MM.1S (cell line): Measurements from ENCODE around the gene GCN1.

Experiments
- DNase-seq: peaks from one replicate; pipeline ENCODE4 v3.0.0-alpha.2; 2015
- H2AFZ ChIP-seq: fragments of 300-600 bp; sonication (generic); 2 replicates; pipeline ENCODE4 v1.6.0; 2016; ENCODE audit warnings: antibody characterized with exemption, low read length
- H3F3A ChIP-seq: fragments of 300-600 bp; sonication (generic); 2 replicates; pipeline ENCODE4 v1.6.1; 2016; ENCODE audit warnings: mild to moderate bottlenecking, antibody characterized with exemption, low read length, moderate library complexity, mixed read lengths; ENCODE audit not compliant: insufficient read depth
- H3K27ac ChIP-seq: fragments of 300-600 bp; sonication (generic); 2 replicates; pipeline ENCODE4 v1.5.1; 2016; ENCODE audit warnings: mild to moderate bottlenecking, low read length
- H3K27me3 ChIP-seq: fragments of 300-600 bp; sonication (generic); replicated peaks from 2 replicates; pipeline ENCODE4 v1.6.0; 2016; ENCODE audit warnings: low read length; ENCODE audit not compliant: insufficient read depth
- H3K36me3 ChIP-seq: fragments of 300-600 bp; sonication (generic); replicated peaks from 2 replicates; pipeline ENCODE4 v1.6.1; 2016; ENCODE audit warnings: mild to moderate bottlenecking, low read length, mixed read lengths; ENCODE audit not compliant: insufficient read depth
- H3K4me1 ChIP-seq: fragments of 300-600 bp; sonication (generic); 2 replicates; pipeline ENCODE4 v1.6.1; 2016; ENCODE audit warnings: low read length, mixed read lengths
- H3K4me2 ChIP-seq: fragments of 300-600 bp; sonication (generic); 2 replicates; pipeline ENCODE4 v1.6.0; 2016; ENCODE audit warnings: low read depth, low read length
- H3K4me3 ChIP-seq: fragments of 300-600 bp; sonication (generic); 2 replicates; pipeline ENCODE4 v1.5.1; 2016; ENCODE audit warnings: low read length, mixed read lengths
- H3K79me2 ChIP-seq: fragments of 300-600 bp; sonication (generic); 2 replicates; pipeline ENCODE4 v1.6.1; 2016; ENCODE audit warnings: mixed run types, low read length, mixed read lengths
- H3K9ac ChIP-seq: fragments of 300-600 bp; sonication (generic); 2 replicates; pipeline ENCODE4 v1.6.1; 2016; ENCODE audit warnings: low read length, mixed read lengths
- H3K9me2 ChIP-seq: fragments of 300-600 bp; sonication (generic); replicated peaks from 2 replicates; pipeline ENCODE4 v1.6.1; 2016; ENCODE audit warnings: mild to moderate bottlenecking, low read length, mixed read lengths; ENCODE audit not compliant: insufficient read depth
- H3K9me3 ChIP-seq: fragments of 300-600 bp; sonication (generic); replicated peaks from 2 replicates; pipeline ENCODE4 v1.6.1; 2016; ENCODE audit warnings: mild to moderate bottlenecking, low read length, mixed read lengths; ENCODE audit not compliant: insufficient read depth
- H4K20me1 ChIP-seq: fragments of 300-600 bp; sonication (generic); 2 replicates; pipeline ENCODE4 v1.6.1; 2016; ENCODE audit warnings: mild to moderate bottlenecking, low read length, moderate library complexity, mixed read lengths; ENCODE audit not compliant: insufficient read depth
- EZH2 ChIP-seq: fragments of 300-600 bp; sonication (generic); optimal IDR thresholded peaks from 2 replicates; pipeline ENCODE3; 2017; ENCODE audit warnings: low read depth, mild to moderate bottlenecking, antibody characterized with exemption, low read length, mixed read lengths
- EZH2phosphoT487 ChIP-seq: fragments of 300-600 bp; sonication (generic); IDR thresholded peaks from 2 replicates; pipeline ENCODE4 v1.6.1; 2018; ENCODE audit warnings: antibody characterized with exemption, low read length
- TF ChIP-seq, protein P1 (sequence below): fragments of 300-600 bp; sonication (generic); IDR thresholded peaks from 2 replicates; pipeline ENCODE4 v1.5.1; 2016; ENCODE audit warnings: antibody characterized with exemption, low read length, mixed read lengths

GCN1 gene

GRCh38 chr12:120103371-120103770, 91.1 kb downstream of the GCN1 start:
- H3K4me1 ChIP-seq, result peaks cover 15% of the 10 kb centered on the region
- H3K79me2 ChIP-seq, result peaks cover 83% of the 10 kb centered on the region
- H4K20me1 ChIP-seq, result no peaks in the 10 kb centered on the region

DNA sequence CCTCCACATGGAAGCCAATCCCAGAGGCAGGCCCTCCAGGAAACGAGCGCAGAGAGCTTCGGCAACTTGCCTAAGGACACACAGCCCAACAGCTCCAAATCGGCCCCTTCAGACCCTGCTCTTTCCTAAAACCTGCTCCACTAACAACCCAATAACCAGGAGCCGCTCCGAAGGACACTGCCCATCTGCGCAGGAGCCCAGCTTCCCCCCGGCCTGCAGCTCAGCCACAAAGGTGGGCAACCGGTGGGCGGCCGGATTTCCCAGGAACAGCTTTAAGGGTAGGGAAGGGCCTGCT, 91.5 kb downstream of the GCN1 start:
- no peak overlapping the region for H3K4me2 ChIP-seq
- peaks cover 80% of the 10 kb centered on the region for H3K79me2 ChIP-seq
- no peaks in the 10 kb centered on the region for H4K20me1 ChIP-seq
- H3K9me2 ChIP-seq, result no peaks in the 10 kb centered on the region
- peaks cover 15% of the 10 kb centered on the region for H3K4me1 ChIP-seq
- H3K27me3 ChIP-seq, result no peaks in the 10 kb centered on the region
- no peak for DNase-seq
- peaks cover 5% of the 10 kb centered on the region; the same call in 1 of the 2 replicates for H3F3A ChIP-seq
- H3K9ac ChIP-seq, result no peak overlapping the region
- no peaks in the 10 kb centered on the region; the same call in 1 of the 2 replicates for H3K36me3 ChIP-seq
- H2AFZ ChIP-seq, result no peak overlapping the region
- H3K9me3 ChIP-seq, result no peaks in the 10 kb centered on the region
- H3K27ac ChIP-seq, result no peak overlapping the region
- H3K4me3 ChIP-seq, result no peak overlapping the region
- TF ChIP-seq EZH2 (no peak), EZH2phosphoT487 (no peak)
- TF ChIP-seq, protein P1, sequence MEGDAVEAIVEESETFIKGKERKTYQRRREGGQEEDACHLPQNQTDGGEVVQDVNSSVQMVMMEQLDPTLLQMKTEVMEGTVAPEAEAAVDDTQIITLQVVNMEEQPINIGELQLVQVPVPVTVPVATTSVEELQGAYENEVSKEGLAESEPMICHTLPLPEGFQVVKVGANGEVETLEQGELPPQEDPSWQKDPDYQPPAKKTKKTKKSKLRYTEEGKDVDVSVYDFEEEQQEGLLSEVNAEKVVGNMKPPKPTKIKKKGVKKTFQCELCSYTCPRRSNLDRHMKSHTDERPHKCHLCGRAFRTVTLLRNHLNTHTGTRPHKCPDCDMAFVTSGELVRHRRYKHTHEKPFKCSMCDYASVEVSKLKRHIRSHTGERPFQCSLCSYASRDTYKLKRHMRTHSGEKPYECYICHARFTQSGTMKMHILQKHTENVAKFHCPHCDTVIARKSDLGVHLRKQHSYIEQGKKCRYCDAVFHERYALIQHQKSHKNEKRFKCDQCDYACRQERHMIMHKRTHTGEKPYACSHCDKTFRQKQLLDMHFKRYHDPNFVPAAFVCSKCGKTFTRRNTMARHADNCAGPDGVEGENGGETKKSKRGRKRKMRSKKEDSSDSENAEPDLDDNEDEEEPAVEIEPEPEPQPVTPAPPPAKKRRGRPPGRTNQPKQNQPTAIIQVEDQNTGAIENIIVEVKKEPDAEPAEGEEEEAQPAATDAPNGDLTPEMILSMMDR, result no peak

More at GRCh38 chr12:120103371-120103770, 91.1 kb downstream of the GCN1 start:
- H3K4me2 ChIP-seq, result no peak overlapping the region
- H3K9me3 ChIP-seq, result no peaks in the 10 kb centered on the region
- H3K27me3 ChIP-seq, result no peaks in the 10 kb centered on the region
- H3K27ac ChIP-seq, result no peak overlapping the region
- peaks cover 5% of the 10 kb centered on the region; the same call in 1 of the 2 replicates for H3F3A ChIP-seq
- no peak overlapping the region for H3K9ac ChIP-seq
- no peak for DNase-seq
- TF ChIP-seq EZH2phosphoT487, result no peak
- TF ChIP-seq EZH2, result no peak
- TF ChIP-seq, protein P1, result no peak
- H2AFZ ChIP-seq, result no peak overlapping the region
- no peaks in the 10 kb centered on the region; the same call in 1 of the 2 replicates for H3K36me3 ChIP-seq
- H3K9me2 ChIP-seq, result no peaks in the 10 kb centered on the region
- no peak overlapping the region for H3K4me3 ChIP-seq

- TF ChIP-seq, protein P1, result no peak
- TF ChIP-seq EZH2phosphoT487, result no peak
- H3K9me2 ChIP-seq, result no peaks in the 10 kb centered on the region
- H3K4me1 ChIP-seq, result peaks cover 15% of the 10 kb centered on the region
- H2AFZ ChIP-seq, result no peak overlapping the region
- no peaks in the 10 kb centered on the region; the same call in 1 of the 2 replicates for H3K36me3 ChIP-seq
- H3K27ac ChIP-seq, result peak overlapping the region; percentile 73; the same call in 1 of the 2 replicates
- peaks cover 5% of the 10 kb centered on the region; the same call in 1 of the 2 replicates for H3F3A ChIP-seq
- no peaks in the 10 kb centered on the region for H4K20me1 ChIP-seq
- H3K9ac ChIP-seq, result no peak overlapping the region
- no peak for DNase-seq
- H3K9me3 ChIP-seq, result no peaks in the 10 kb centered on the region
- no peak overlapping the region for H3K4me3 ChIP-seq
- H3K27me3 ChIP-seq, result no peaks in the 10 kb centered on the region
- H3K79me2 ChIP-seq, result peaks cover 76% of the 10 kb centered on the region
- peak overlapping the region; percentile 73 for H3K4me2 ChIP-seq
Observed at GRCh38 chr12:120102189-120103043, 92.1 kb downstream of the GCN1 start.
